IMR-90 (cell line): Measurements from ENCODE around the gene NAXE. TPM values are rescaled to one million over a fixed set of nuclear protein-coding genes. Genes with fewer than 3 reads are reported as not detected.

Experiments
- ATAC-seq: fragments of 200-7000 bp; cut with Tn5 transposase; 2 replicates; pipeline ENCODE4 v1.9.1; 2020; ENCODE audit warnings: low read depth, mild to moderate bottlenecking, moderate library complexity
- BruUV-seq: library from RNA; stranded (reverse); fragments of 400-500 nt; replicated peaks from 2 replicates; lab custom pipeline; 2021; lab: Mats Ljungman, UMichigan
- CTCF ChIA-PET: fragments of 300-600 bp; formaldehyde crosslinking; extraction: SDS; loops from one replicate; lab custom pipeline; 2021; ENCODE audit warnings: antibody characterized with exemption; lab: Yijun Ruan, JAX
- POLR2A ChIA-PET: fragments of 300-600 bp; sonication (Branson Sonifier 250); formaldehyde crosslinking; loops from one replicate; lab custom pipeline; 2022; ENCODE audit warnings: antibody characterized with exemption; ENCODE audit not compliant: unreplicated experiment; lab: Charles Lee
- DNase-seq: peaks from one replicate; pipeline ENCODE4 v3.0.0; 2013
- H2AFZ ChIP-seq: replicated peaks from 2 replicates; pipeline ENCODE3; 2013; ENCODE audit warnings: low read length, mild to moderate bottlenecking; ENCODE audit not compliant: poor library complexity
- H2AK5ac ChIP-seq: 2 replicates; pipeline ENCODE4 v1.6.1; 2013; ENCODE audit warnings: low read depth, low read length, inconsistent platforms
- H2AK9ac ChIP-seq: replicated peaks from 2 replicates; pipeline ENCODE3; 2013; ENCODE audit warnings: mild to moderate bottlenecking, low read depth, low read length, moderate library complexity; ENCODE audit not compliant: poor library complexity
- H2BK120ac ChIP-seq: 2 replicates; pipeline ENCODE4 v1.6.1; 2013; ENCODE audit warnings: low read depth, low read length, inconsistent platforms
- H2BK15ac ChIP-seq: 3 replicates; pipeline ENCODE4 v1.6.1; 2013; ENCODE audit warnings: low read depth, low read length, inconsistent platforms
- H2BK20ac ChIP-seq: 2 replicates; pipeline ENCODE4 v1.6.1; 2013; ENCODE audit warnings: low read depth, mild to moderate bottlenecking, inconsistent platforms, low read length, moderate library complexity
- H2BK5ac ChIP-seq: 2 replicates; pipeline ENCODE4 v1.6.1; 2013; ENCODE audit warnings: mild to moderate bottlenecking, low read depth, low read length, inconsistent platforms; ENCODE audit not compliant: poor library complexity, severe bottlenecking
- H3K14ac ChIP-seq: replicated peaks from 2 replicates; pipeline ENCODE4 v1.6.1; 2013; ENCODE audit warnings: low read depth, low read length, inconsistent platforms
- H3K18ac ChIP-seq: 2 replicates; pipeline ENCODE4 v1.6.1; 2013; ENCODE audit warnings: low read depth, low read length, control low read depth
- H3K23ac ChIP-seq: 2 replicates; pipeline ENCODE4 v1.6.1; 2013; ENCODE audit warnings: low read depth, low read length, inconsistent platforms
- H3K27ac ChIP-seq: 2 replicates; pipeline ENCODE4 v1.5.1; 2013; ENCODE audit warnings: mild to moderate bottlenecking, control low read depth, low read length; ENCODE audit not compliant: insufficient read depth
- H3K27me3 ChIP-seq: 2 replicates; pipeline ENCODE4 v1.6.1; 2013; ENCODE audit warnings: low read length; ENCODE audit not compliant: control insufficient read depth, insufficient read depth
- H3K36me3 ChIP-seq: 2 replicates; pipeline ENCODE4 v1.6.1; 2013; ENCODE audit warnings: low read length, mixed read lengths; ENCODE audit not compliant: control insufficient read depth, insufficient read depth
- H3K4ac ChIP-seq: 2 replicates; pipeline ENCODE4 v1.6.1; 2013; ENCODE audit warnings: low read depth, low read length, inconsistent platforms
- H3K4me1 ChIP-seq: 2 replicates; pipeline ENCODE4 v1.6.1; 2013; ENCODE audit warnings: low read length, mixed read lengths; ENCODE audit not compliant: control insufficient read depth, insufficient read depth
- H3K4me2 ChIP-seq: 2 replicates; pipeline ENCODE4 v1.6.1; 2013; ENCODE audit warnings: low read depth, mild to moderate bottlenecking, control low read depth, low read length, moderate library complexity
- H3K4me3 ChIP-seq: 2 replicates; pipeline ENCODE4 v1.5.1; 2013; ENCODE audit warnings: low read depth, mild to moderate bottlenecking, control low read depth, low read length, moderate library complexity; ENCODE audit not compliant: insufficient read depth
- H3K56ac ChIP-seq: 2 replicates; pipeline ENCODE4 v1.6.1; 2013; ENCODE audit warnings: low read length, inconsistent platforms; ENCODE audit not compliant: insufficient read depth; ENCODE audit errors: extremely low read depth
- H3K79me1 ChIP-seq, 2 experiments: 2 replicates each; pipeline ENCODE4 v1.6.1; 2013; ENCODE audit warnings: low read length in 2 of 2, inconsistent platforms in 1 of 2, low read depth in 1 of 2
- H3K9ac ChIP-seq: 2 replicates; pipeline ENCODE4 v1.6.1; 2013; ENCODE audit warnings: low read depth, low read length, control low read depth
- H3K9me1 ChIP-seq: 2 replicates; pipeline ENCODE4 v1.6.1; 2013; ENCODE audit warnings: low read length, inconsistent platforms; ENCODE audit not compliant: insufficient read depth
- H3K9me3 ChIP-seq: 2 replicates; pipeline ENCODE4 v1.6.1; 2013; ENCODE audit warnings: low read length; ENCODE audit not compliant: control insufficient read depth, insufficient read depth
- H4K20me1 ChIP-seq: 2 replicates; pipeline ENCODE4 v1.6.1; 2013; ENCODE audit warnings: low read length, inconsistent platforms; ENCODE audit not compliant: insufficient read depth
- H4K5ac ChIP-seq: 2 replicates; pipeline ENCODE4 v1.6.1; 2013; ENCODE audit warnings: mild to moderate bottlenecking, low read depth, low read length, control low read depth
- H4K8ac ChIP-seq, 2 experiments: 2 replicates each; pipeline ENCODE4 v1.6.1; 2013; ENCODE audit warnings: low read depth in 2 of 2, low read length in 2 of 2, control low read depth in 1 of 2, inconsistent platforms in 1 of 2
- H4K91ac ChIP-seq: 2 replicates; pipeline ENCODE4 v1.6.1; 2013; ENCODE audit warnings: low read depth, low read length, inconsistent platforms; ENCODE audit not compliant: insufficient read depth
- BHLHE40 ChIP-seq: fragments of 150-350 bp; IDR thresholded peaks from 2 replicates; pipeline ENCODE4 v1.6.1; 2016; ENCODE audit warnings: mild to moderate bottlenecking, low read depth, low read length
- CEBPB ChIP-seq: IDR thresholded peaks from 2 replicates; pipeline ENCODE4 v1.6.1; 2012; ENCODE audit warnings: low read depth, low read length, improper control_type of control experiment
- CHD1 ChIP-seq: IDR thresholded peaks from 2 replicates; pipeline ENCODE4 v1.6.1; 2012; ENCODE audit warnings: low read depth, low read length, improper control_type of control experiment
- FOS ChIP-seq: fragments of 150-350 bp; IDR thresholded peaks from 2 replicates; pipeline ENCODE4 v1.6.1; 2016; ENCODE audit warnings: low read depth, low read length
- MAFK ChIP-seq: IDR thresholded peaks from 2 replicates; pipeline ENCODE4 v1.6.1; 2012; ENCODE audit warnings: low read depth, low read length, improper control_type of control experiment
- MAZ ChIP-seq: IDR thresholded peaks from 2 replicates; pipeline ENCODE4 v1.6.1; 2012; ENCODE audit warnings: low read depth, mild to moderate bottlenecking, low read length, improper control_type of control experiment, moderate library complexity, borderline replicate concordance
- MXI1 ChIP-seq: IDR thresholded peaks from 2 replicates; pipeline ENCODE4 v1.6.1; 2012; ENCODE audit warnings: low read depth, mild to moderate bottlenecking, low read length, moderate library complexity, borderline replicate concordance
- NFE2L2 ChIP-seq: fragments of 150-350 bp; IDR thresholded peaks from 2 replicates; pipeline ENCODE4 v1.6.1; 2016; ENCODE audit warnings: low read depth, mild to moderate bottlenecking, low read length
- POLR2A ChIP-seq: IDR thresholded peaks from 2 replicates; pipeline ENCODE4 v1.6.1; 2012; ENCODE audit warnings: mild to moderate bottlenecking, low read depth, low read length
- RAD21 ChIP-seq: IDR thresholded peaks from 2 replicates; pipeline ENCODE4 v1.6.1; 2012; ENCODE audit warnings: low read length, improper control_type of control experiment
- RCOR1 ChIP-seq: IDR thresholded peaks from 2 replicates; pipeline ENCODE4 v1.6.1; 2012; ENCODE audit warnings: mild to moderate bottlenecking, low read length, improper control_type of control experiment; ENCODE audit not compliant: insufficient replicate concordance
- RFX5 ChIP-seq: IDR thresholded peaks from 2 replicates; pipeline ENCODE4 v1.8.0; 2012; ENCODE audit warnings: low read depth, mild to moderate bottlenecking, low read length, moderate library complexity
- SMC3 ChIP-seq: fragments of 150-350 bp; IDR thresholded peaks from 2 replicates; pipeline ENCODE4 v1.6.1; 2016; ENCODE audit warnings: low read depth, mild to moderate bottlenecking, antibody characterized with exemption, low read length, moderate library complexity
- WGBS, 2 experiments: methylation state at CpG; one replicate each; pipeline versions ENCODE4 v1.1.5 to v1.1.7; 2013; ENCODE audit warnings: missing lambda C conversion rate in 2 of 2; ENCODE audit not compliant: insufficient read length in 1 of 2; ENCODE audit errors: extremely low coverage in 2 of 2; 5-methylcytosine and 5-hydroxymethylcytosine counted together
- dilution Hi-C: fragments of 300-500 bp; cut with HindIII; formaldehyde crosslinking; loops from one replicate; pipeline ENCODE4 v1.14.3; 2018; ENCODE audit warnings: low sequenced_read_pairs; ENCODE audit not compliant: unreplicated experiment
- in situ Hi-C: fragments of 300-500 bp; cut with MboI; formaldehyde crosslinking; loops from 3 replicates; pipeline ENCODE4 v1.14.3; 2019; ENCODE audit warnings: low sequenced_read_pairs, inconsistent platforms, mixed read lengths
- intact Hi-C: fragments of 100-400 bp; cut with micrococcal nuclease; formaldehyde crosslinking; loops from 2 replicates; pipeline ENCODE4 v1.10.0; 2022
- polyA plus RNA-seq, 3 experiments: library from polyadenylated mRNA; depleted of rRNA; stranded (reverse); fragments of >200 nt; gene quantifications; 2 replicates each; pipeline ENCODE4 v1.2.3, GENCODE V29; 2012; ENCODE audit warnings: low replicate concordance in 1 of 3
- total RNA-seq: library from RNA; depleted of rRNA; stranded (reverse); fragments of >200 nt; gene quantifications from 2 replicates; pipeline ENCODE4 v1.2.3, GENCODE V29; 2012
- TF ChIP-seq, protein P1 (sequence below): fragments of 150-350 bp; IDR thresholded peaks from 2 replicates; pipeline ENCODE4 v1.6.1; 2017; ENCODE audit warnings: mild to moderate bottlenecking, antibody characterized with exemption, low read length, low read depth
- TF ChIP-seq, protein P2 (sequence below): fragments of 150-350 bp; IDR thresholded peaks from 2 replicates; pipeline ENCODE4 v1.6.1; 2016; ENCODE audit warnings: low read depth, mild to moderate bottlenecking, low read length, moderate library complexity, borderline replicate concordance

The NAXE gene
- total and polyA plus RNA-seq, 2 of the 4 experiments (the other 2 are of a cell fraction): 61.0 to 74.2 TPM

DNA sequence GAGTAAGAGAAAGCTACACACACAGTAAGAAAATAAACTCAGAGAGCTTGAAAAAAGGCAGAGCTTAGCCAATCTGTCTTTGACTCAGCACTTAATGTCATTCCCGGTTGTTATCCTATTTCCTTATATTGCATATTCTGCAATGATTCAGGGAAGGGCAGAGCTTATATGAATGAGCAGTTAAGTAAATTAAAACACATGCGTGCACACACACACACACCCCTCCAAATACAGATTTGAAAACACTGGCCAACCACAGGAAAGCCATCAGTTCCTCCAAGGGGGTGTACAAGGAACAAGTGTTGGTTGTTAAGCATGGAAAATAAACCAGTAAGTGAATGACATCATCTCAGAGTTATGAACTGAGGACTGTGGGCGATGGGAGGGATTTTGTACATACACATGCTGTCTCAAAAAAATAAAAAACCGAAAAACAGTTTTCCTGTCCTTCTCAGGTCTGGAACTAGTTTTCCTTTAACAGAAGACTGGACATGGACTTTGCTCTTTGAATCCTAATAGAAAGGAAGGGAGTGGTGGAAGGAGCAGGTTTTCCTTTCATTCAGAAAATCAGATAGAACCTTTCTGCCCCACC is 20.2 kb upstream of the NAXE start:
- Histone ChIP-seq H3K4me1 (peaks cover 7% of the 10 kb centered on the region), H2BK120ac (peak overlapping the region; percentile 50; the same call in 1 of the 2 replicates), H3K9me3 (no peaks in the 10 kb centered on the region), H3K9ac (peak overlapping the region; percentile 61; the same call in 1 of the 2 replicates), H3K27me3 (peaks cover 11% of the 10 kb centered on the region), H3K27ac (peak overlapping the region; percentile 66), H3K36me3 (no peaks in the 10 kb centered on the region), H2AK5ac (0 out of 2 replicates have a peak overlapping the region, but pooled peaks have one; percentile 54), H2BK5ac (peak overlapping the region; percentile 82), H3K4me3 (peak overlapping the region; percentile 73; the same call in 1 of the 2 replicates), H3K4ac (peak overlapping the region; percentile 66), H3K4me2 (peak overlapping the region; percentile 98), H3K23ac (peak overlapping the region; percentile 57; the same call in 1 of the 2 replicates), H3K56ac (peak overlapping the region; percentile 41), H2AK9ac (peak overlapping the region; percentile 96), H4K91ac (peak overlapping the region; percentile 51), H4K5ac (peak overlapping the region; percentile 32; the same call in 1 of the 2 replicates), H4K8ac (peak overlapping the region; percentile 14 to 41; a peak in 1 of 4 replicates), H4K20me1 (no peaks in the 10 kb centered on the region; the same call in 1 of the 2 replicates), H3K79me1 (peaks cover 8 to 29% of the 10 kb centered on the region in 2 experiments), H3K18ac (peak overlapping the region; percentile 78), H2AFZ (peak overlapping the region; percentile 94), H3K9me1 (peaks cover 15% of the 10 kb centered on the region), H3K14ac (peak overlapping the region; percentile 84; the same call in 1 of the 2 replicates), H2BK15ac (peak overlapping the region; percentile 31; the same call in 2 of the 3 replicates), H2BK20ac (no peak overlapping the region)
- ChIA-PET CTCF (interaction anchor here (0.6 to 1.4 kb wide), 3 partner anchors 91 to 186 kb away, joined by 3 to 4 read pairs (median 4); no protein-coding TSS in a partner anchor), POLR2A (interaction anchor here (0.6 to 0.7 kb wide), 3 partner anchors 18 to 70 kb away, joined by 3 to 4 read pairs (median 3); partner anchors contain the start of gene MEF2D)
- ATAC-seq (peak; percentile 89), DNase-seq (peak; percentile 96)
- no CpG with 5 or more reads among the region's 4 CpGs for WGBS, 2 experiments
- no TSS peak for BruUV-seq
- in situ Hi-C loops (no loop called here), intact Hi-C loops (loop anchor here (1.0 to 2.0 kb wide), 4 partner anchors 73 to 115 kb away; no protein-coding TSS in a partner anchor), dilution Hi-C loops (no loop called here)
- TF ChIP-seq FOS (peak; percentile 40; the same call in 1 of the 2 replicates), CEBPB (peak; percentile 92), NFE2L2 (peak; percentile 89), RFX5 (no peak), RAD21 (no peak), POLR2A (0 out of 2 replicates have a peak, but pooled peaks have one; percentile 25), MXI1 (peak; percentile 74; the same call in 1 of the 2 replicates), SMC3 (peak; percentile 23; the same call in 1 of the 2 replicates), CHD1 (no peak), MAFK (peak; percentile 87), BHLHE40 (no peak), RCOR1 (no peak), MAZ (peak; percentile 45; the same call in 1 of the 2 replicates)
- TF ChIP-seq, protein P1, sequence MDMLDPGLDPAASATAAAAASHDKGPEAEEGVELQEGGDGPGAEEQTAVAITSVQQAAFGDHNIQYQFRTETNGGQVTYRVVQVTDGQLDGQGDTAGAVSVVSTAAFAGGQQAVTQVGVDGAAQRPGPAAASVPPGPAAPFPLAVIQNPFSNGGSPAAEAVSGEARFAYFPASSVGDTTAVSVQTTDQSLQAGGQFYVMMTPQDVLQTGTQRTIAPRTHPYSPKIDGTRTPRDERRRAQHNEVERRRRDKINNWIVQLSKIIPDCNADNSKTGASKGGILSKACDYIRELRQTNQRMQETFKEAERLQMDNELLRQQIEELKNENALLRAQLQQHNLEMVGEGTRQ: no peak
- TF ChIP-seq, protein P2, sequence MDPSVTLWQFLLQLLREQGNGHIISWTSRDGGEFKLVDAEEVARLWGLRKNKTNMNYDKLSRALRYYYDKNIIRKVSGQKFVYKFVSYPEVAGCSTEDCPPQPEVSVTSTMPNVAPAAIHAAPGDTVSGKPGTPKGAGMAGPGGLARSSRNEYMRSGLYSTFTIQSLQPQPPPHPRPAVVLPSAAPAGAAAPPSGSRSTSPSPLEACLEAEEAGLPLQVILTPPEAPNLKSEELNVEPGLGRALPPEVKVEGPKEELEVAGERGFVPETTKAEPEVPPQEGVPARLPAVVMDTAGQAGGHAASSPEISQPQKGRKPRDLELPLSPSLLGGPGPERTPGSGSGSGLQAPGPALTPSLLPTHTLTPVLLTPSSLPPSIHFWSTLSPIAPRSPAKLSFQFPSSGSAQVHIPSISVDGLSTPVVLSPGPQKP: no peak
